ENCODE measurements around the gene SLC22A8. TPM values are rescaled to one million over a fixed set of nuclear protein-coding genes. Genes with fewer than 3 reads are reported as not detected.

The SLC22A8 gene
- total RNA-seq, 6 donors from 2014 or later = not detected

- H3K4me3 ChIP-seq = no peak within 1 kb of the TSS
- no peaks in the 10 kb centered on the region for H3K9me3 ChIP-seq
- DNase-seq = no peak
- H3K36me3 ChIP-seq = no peaks in the 10 kb centered on the region
- H3K27ac ChIP-seq = no peak within 1 kb of the TSS
- H3K4me1 ChIP-seq = no peaks in the 10 kb centered on the region
- 67 to 77% methylated on average over 9 to 12 of the region's 14 CpGs for WGBS, 2 donors
- ATAC-seq (ENCODE audit: low FRiP score in 2 of 2) = no peak
- TF ChIP-seq POLR2AphosphoS5 (IDR thresholded peaks at IDR 0.05) (no peak), EP300 (IDR thresholded peaks at IDR 0.05) (no peak), POLR2A (IDR thresholded peaks at IDR 0.05) (no peak), CTCF (IDR thresholded peaks at IDR 0.05) (no peak)
- no peaks in the 10 kb centered on the region for H3K27me3 ChIP-seq
Observed at GRCh38 chr11:62984451-62984991, 31.1 kb downstream of the SLC22A8 start, which contains the start of gene SLC22A6. SLC22A6 (minus strand) TSS chr11:62984967; CDS start chr11:62984690, 277 bp downstream.

- DNase-seq (no peak), ATAC-seq (ENCODE audit: low FRiP score in 2 of 2) (peak in 1 of 2 donors; percentile 9)
- no peaks in the 10 kb centered on the region for H3K27me3 ChIP-seq
- 90 to 91% methylated on average over 9 to 11 of the region's 13 CpGs for WGBS, 2 donors
- H3K4me3 ChIP-seq = no peak overlapping the region
- H3K4me1 ChIP-seq = no peaks in the 10 kb centered on the region
- H3K36me3 ChIP-seq = no peaks in the 10 kb centered on the region
- no peak overlapping the region for H3K27ac ChIP-seq
- TF ChIP-seq EP300 (IDR thresholded peaks at IDR 0.05) (no peak), POLR2A (IDR thresholded peaks at IDR 0.05) (no peak), POLR2AphosphoS5 (IDR thresholded peaks at IDR 0.05) (no peak), CTCF (IDR thresholded peaks at IDR 0.05) (no peak)
- no peaks in the 10 kb centered on the region for H3K9me3 ChIP-seq
Observed at GRCh38 chr11:62983536-62984199, 32.0 kb downstream of the SLC22A8 start.

- 77 to 85% methylated on average over 6 to 7 of the region's 7 CpGs for WGBS, 2 donors
- no peak for TF ChIP-seq POLR2AphosphoS5 (IDR thresholded peaks at IDR 0.05)
- no peak for TF ChIP-seq EP300 (IDR thresholded peaks at IDR 0.05)
- no peak for TF ChIP-seq CTCF (IDR thresholded peaks at IDR 0.05)
- TF ChIP-seq POLR2A (IDR thresholded peaks at IDR 0.05) = no peak
- Histone ChIP-seq H3K9me3 (no peaks in the 10 kb centered on the region), H3K27me3 (no peaks in the 10 kb centered on the region), H3K4me3 (no peak overlapping the region), H3K36me3 (no peaks in the 10 kb centered on the region), H3K4me1 (no peaks in the 10 kb centered on the region), H3K27ac (no peak overlapping the region)
- DNase-seq (no peak), ATAC-seq (ENCODE audit: low FRiP score in 2 of 2) (no peak)
Observed at GRCh38 chr11:62981743-62982142, 33.9 kb downstream of the SLC22A8 start.

GRCh38 chr11:62980133-62980760 lies 35.4 kb downstream of the SLC22A8 start:
- H3K4me1 ChIP-seq = peaks cover 0 to 2% (median under 1%) of the 10 kb centered on the region in 4 donors
- H3K4me3 ChIP-seq = no peak overlapping the region
- no peak for ATAC-seq (ENCODE audit: low FRiP score in 2 of 2)
- H3K27ac ChIP-seq = no peak overlapping the region
- DNase-seq = no peak
- H3K9me3 ChIP-seq = no peaks in the 10 kb centered on the region
- WGBS, 2 donors = 47 to 92% methylated on average over 1 of the region's 1 CpG
- TF ChIP-seq EP300 (IDR thresholded peaks at IDR 0.05) = no peak
- no peak for TF ChIP-seq POLR2AphosphoS5 (IDR thresholded peaks at IDR 0.05)
- TF ChIP-seq CTCF (IDR thresholded peaks at IDR 0.05) = no peak
- TF ChIP-seq POLR2A (IDR thresholded peaks at IDR 0.05) = no peak
- no peaks in the 10 kb centered on the region for H3K36me3 ChIP-seq
- no peaks in the 10 kb centered on the region for H3K27me3 ChIP-seq

All from upper lobe of left lung (tissue), 6 donors.